Cardiac muscle cell (in vitro differentiated cells and primary cell): ENCODE measurements around the gene ZNF503. TPM values are rescaled to one million over a fixed set of nuclear protein-coding genes. Genes with fewer than 3 reads are reported as not detected.

Source experiments
- DNase-seq, 2 donors: peaks; one replicate each; pipeline versions ENCODE4 v3.0.0 to v3.0.0-alpha.2; 2010 to 2017; ENCODE audit warnings: low read depth in 1 of 2, low spot score in 1 of 2
- H3K27ac ChIP-seq: fragments of 200-600 bp; sonication (generic); 2 replicates; pipeline ENCODE4 v1.5.1; 2016
- H3K27me3 ChIP-seq: fragments of 200-600 bp; sonication (generic); 2 replicates; pipeline ENCODE4 v1.6.0; 2016; ENCODE audit warnings: control low read depth
- H3K36me3 ChIP-seq: fragments of 200-600 bp; sonication (generic); 2 replicates; pipeline ENCODE4 v1.5.1; 2016; ENCODE audit warnings: control low read depth
- H3K4me1 ChIP-seq: fragments of 200-600 bp; sonication (generic); 2 replicates; pipeline ENCODE4 v1.8.1; 2017; ENCODE audit warnings: low read depth, mild to moderate bottlenecking, mixed run types
- H3K4me3 ChIP-seq: fragments of 200-600 bp; sonication (generic); 2 replicates; pipeline ENCODE4 v1.5.1; 2016; ENCODE audit warnings: mild to moderate bottlenecking
- H3K9me3 ChIP-seq: fragments of 200-600 bp; sonication (generic); 2 replicates; pipeline ENCODE4 v1.5.1; 2017; ENCODE audit warnings: low read depth, mild to moderate bottlenecking, control low read depth
- CTCF ChIP-seq: IDR thresholded peaks from 2 replicates; pipeline ENCODE4 v1.5.1; 2012; ENCODE audit warnings: low read depth, mild to moderate bottlenecking, low read length
- polyA plus RNA-seq: library from polyadenylated mRNA; unstranded; fragments of >200 nt; fragmentation: Nextera tagmentation; extraction: Ambion mirVana; gene quantifications from 2 replicates; pipeline ENCODE4 v1.2.1, GENCODE V29; 2016
- total RNA-seq: library from RNA; depleted of rRNA; stranded (reverse); fragments of >200 nt; gene quantifications from 2 replicates; pipeline ENCODE4 v1.2.3, GENCODE V29; 2016

ZNF503 gene
- total and polyA plus RNA-seq, 2 experiments from 2014 or later, result 41.8 to 110 TPM

- Histone ChIP-seq H3K9me3 (no peaks in the 10 kb centered on the region), H3K4me1 (peaks cover 8% of the 10 kb centered on the region), H3K27me3 (peaks cover 59% of the 10 kb centered on the region), H3K27ac (peak overlapping the region; percentile 76), H3K36me3 (no peaks in the 10 kb centered on the region), H3K4me3 (peak overlapping the region; percentile 71)
- peak; percentile 56 to 66 for DNase-seq
- TF ChIP-seq CTCF, result no peak
These were observed 6.3 kb upstream of the ZNF503 start for GRCh38 chr10:75407713-75408508.

- H3K27me3 ChIP-seq, result peaks cover 53% of the 10 kb centered on the region
- H3K27ac ChIP-seq, result peak overlapping the region; percentile 76
- TF ChIP-seq CTCF, result no peak
- no peaks in the 10 kb centered on the region for H3K36me3 ChIP-seq
- H3K4me1 ChIP-seq, result peaks cover 8% of the 10 kb centered on the region
- no peaks in the 10 kb centered on the region for H3K9me3 ChIP-seq
- DNase-seq, result peak in 1 of 2 donors; percentile 12
- peak overlapping the region; percentile 71 for H3K4me3 ChIP-seq
These were observed 5.7 kb upstream of the ZNF503 start for GRCh38 chr10:75407224-75407712.

GRCh38 chr10:75406462-75407223, 5.1 kb upstream of the ZNF503 start:
- Histone ChIP-seq H3K4me1 (peaks cover 8% of the 10 kb centered on the region), H3K27me3 (peaks cover 47% of the 10 kb centered on the region), H3K9me3 (no peaks in the 10 kb centered on the region), H3K4me3 (peak overlapping the region; percentile 71), H3K36me3 (no peaks in the 10 kb centered on the region), H3K27ac (no peak overlapping the region)
- peak in 1 of 2 donors; percentile 16 for DNase-seq
- TF ChIP-seq CTCF, result no peak

GRCh38 chr10:75405598-75406461, 4.3 kb upstream of the ZNF503 start:
- Histone ChIP-seq H3K4me3 (peak overlapping the region; percentile 97), H3K4me1 (peaks cover 8% of the 10 kb centered on the region), H3K27ac (peak overlapping the region; percentile 90), H3K36me3 (no peaks in the 10 kb centered on the region), H3K9me3 (no peaks in the 10 kb centered on the region), H3K27me3 (peaks cover 39% of the 10 kb centered on the region)
- peak in 1 of 2 donors; percentile 28 for DNase-seq
- no peak for TF ChIP-seq CTCF
